IPS-18a (cell line): Measurements from ENCODE around the gene MRM2.

Experiments
- H3K27ac ChIP-seq: one replicate; pipeline ENCODE4 v1.5.1; 2013; ENCODE audit warnings: low read length
- H3K27me3 ChIP-seq: one replicate; pipeline ENCODE4 v1.6.1; 2013; ENCODE audit warnings: mild to moderate bottlenecking, low read length; ENCODE audit not compliant: control insufficient read depth, insufficient read depth
- H3K36me3 ChIP-seq: one replicate; pipeline ENCODE4 v1.6.1; 2013; ENCODE audit warnings: low read depth, low read length; ENCODE audit not compliant: control insufficient read depth
- H3K4me1 ChIP-seq: one replicate; pipeline ENCODE4 v1.6.1; 2013; ENCODE audit warnings: low read depth, low read length; ENCODE audit not compliant: control insufficient read depth
- H3K4me3 ChIP-seq: one replicate; pipeline ENCODE4 v1.5.1; 2013; ENCODE audit warnings: low read length
- H3K9ac ChIP-seq: one replicate; pipeline ENCODE4 v1.6.1; 2013; ENCODE audit warnings: mild to moderate bottlenecking, low read length, moderate library complexity
- H3K9me3 ChIP-seq: one replicate; pipeline ENCODE4 v1.6.1; 2013; ENCODE audit warnings: low read depth, low read length; ENCODE audit not compliant: control insufficient read depth

Gene MRM2

DNA sequence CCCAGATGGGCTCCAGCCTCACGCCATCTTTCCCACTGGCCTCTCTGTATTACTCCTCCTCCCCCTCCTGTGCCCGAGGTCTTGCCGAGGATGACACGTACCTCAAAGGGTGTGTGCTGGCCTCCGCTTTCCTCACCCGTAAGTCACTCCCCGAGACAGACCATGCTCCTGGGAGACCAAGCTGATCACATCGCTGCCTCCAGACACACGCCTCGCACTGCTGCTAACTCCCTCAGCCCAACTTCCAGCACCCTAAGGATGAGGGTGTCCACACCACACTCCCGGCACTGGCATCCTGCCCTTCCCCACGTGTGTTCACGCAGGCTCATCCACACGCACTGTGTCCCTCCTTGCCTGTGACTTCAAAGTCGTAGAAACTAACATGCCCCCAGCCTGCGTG, 33.3 kb downstream of the MRM2 start:
- Histone ChIP-seq H3K27me3 (no peaks in the 10 kb centered on the region), H3K4me1 (no peaks in the 10 kb centered on the region), H3K27ac (no peak overlapping the region), H3K4me3 (no peak overlapping the region), H3K9me3 (no peaks in the 10 kb centered on the region), H3K36me3 (peaks cover 52% of the 10 kb centered on the region), H3K9ac (no peak overlapping the region)

DNA sequence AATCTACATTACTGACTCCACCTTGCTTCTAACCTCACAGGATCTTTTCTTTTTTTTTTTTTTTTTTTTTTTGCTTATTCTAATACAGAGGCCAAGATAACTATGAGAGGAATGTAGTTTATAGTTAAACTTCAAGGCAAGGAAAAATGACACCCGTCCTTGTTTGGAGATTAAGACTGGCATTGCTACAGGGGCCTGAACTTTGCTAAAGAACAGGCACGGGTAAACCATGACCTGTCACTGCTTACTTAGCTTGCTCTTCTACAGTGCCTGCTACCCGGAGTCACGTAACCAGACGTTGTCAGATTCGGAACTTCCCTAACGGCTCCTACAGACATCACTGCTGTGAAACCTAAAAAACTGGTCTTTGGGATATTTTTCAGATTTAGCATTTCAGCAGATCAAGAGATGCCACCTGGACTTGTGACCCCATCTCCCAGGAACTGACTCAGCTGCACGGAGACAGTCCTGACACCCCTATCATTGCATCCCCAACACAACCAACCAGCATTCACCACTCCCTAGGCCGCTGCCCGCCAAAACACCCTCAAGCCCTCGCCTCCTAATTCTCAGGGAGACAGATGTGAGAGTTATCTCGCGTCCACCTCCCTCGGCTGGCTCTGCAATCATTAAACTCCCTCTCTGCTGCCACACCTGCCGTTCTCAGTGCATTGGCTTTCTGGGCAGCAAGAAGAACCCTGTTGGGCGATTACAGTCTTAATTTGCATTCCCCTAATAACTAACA, 36.8 kb downstream of the MRM2 start:
- no peak overlapping the region for H3K27ac ChIP-seq
- H3K9me3 ChIP-seq: no peaks in the 10 kb centered on the region
- no peak overlapping the region for H3K9ac ChIP-seq
- no peaks in the 10 kb centered on the region for H3K27me3 ChIP-seq
- no peaks in the 10 kb centered on the region for H3K4me1 ChIP-seq
- H3K4me3 ChIP-seq: no peak overlapping the region
- H3K36me3 ChIP-seq: peaks cover 28% of the 10 kb centered on the region

DNA sequence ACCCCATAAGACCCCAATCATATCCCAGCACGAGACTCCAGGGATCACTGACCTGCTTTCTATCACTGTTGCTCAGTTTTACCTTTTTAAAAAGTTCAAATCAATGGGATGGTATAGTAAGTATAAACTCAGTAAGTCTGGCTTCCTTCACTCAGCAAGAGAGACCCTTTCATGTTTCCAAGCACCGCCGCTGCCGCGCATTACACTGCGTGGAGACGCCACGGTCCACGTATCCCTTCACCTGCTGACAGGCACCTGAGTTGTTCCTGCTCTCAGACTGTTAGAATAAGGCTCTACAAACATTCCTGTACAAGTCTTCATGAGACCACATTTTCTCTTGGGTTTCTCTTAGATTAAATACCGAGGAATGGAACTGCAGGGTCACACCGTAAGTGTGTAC, 37.6 kb downstream of the MRM2 start:
- Histone ChIP-seq H3K27ac (no peak overlapping the region), H3K27me3 (no peaks in the 10 kb centered on the region), H3K4me1 (no peaks in the 10 kb centered on the region), H3K9ac (no peak overlapping the region), H3K36me3 (peaks cover 28% of the 10 kb centered on the region), H3K9me3 (no peaks in the 10 kb centered on the region), H3K4me3 (no peak overlapping the region)

DNA sequence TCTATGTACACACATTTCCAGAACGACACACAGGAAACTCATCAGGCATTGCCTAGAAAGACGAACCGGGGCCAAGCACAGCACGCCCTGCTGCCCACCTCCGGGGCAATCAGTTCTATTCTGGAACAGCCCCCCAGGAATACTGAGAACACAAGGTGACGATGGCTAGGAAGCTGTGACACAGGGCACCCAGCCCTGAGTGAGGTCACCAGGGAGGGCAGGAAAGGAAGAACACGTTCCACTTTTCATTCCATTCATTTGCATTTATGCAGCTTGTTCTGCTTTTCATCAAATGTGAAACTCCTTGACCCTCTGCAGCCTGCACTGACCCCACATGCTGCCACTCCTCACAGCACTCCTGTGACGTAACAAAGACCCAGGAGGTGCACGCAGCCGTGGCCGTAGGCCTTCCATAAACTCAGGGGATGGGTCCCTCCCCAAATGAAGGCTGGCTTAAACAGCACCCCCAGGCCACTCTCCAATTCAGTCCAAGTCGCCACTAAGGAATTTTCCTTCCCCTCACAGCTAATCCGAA, 38.2 kb downstream of the MRM2 start:
- peaks cover 33% of the 10 kb centered on the region for H3K36me3 ChIP-seq
- no peak overlapping the region for H3K4me3 ChIP-seq
- no peak overlapping the region for H3K27ac ChIP-seq
- no peak overlapping the region for H3K9ac ChIP-seq
- no peaks in the 10 kb centered on the region for H3K4me1 ChIP-seq
- H3K27me3 ChIP-seq: no peaks in the 10 kb centered on the region
- H3K9me3 ChIP-seq: no peaks in the 10 kb centered on the region

DNA sequence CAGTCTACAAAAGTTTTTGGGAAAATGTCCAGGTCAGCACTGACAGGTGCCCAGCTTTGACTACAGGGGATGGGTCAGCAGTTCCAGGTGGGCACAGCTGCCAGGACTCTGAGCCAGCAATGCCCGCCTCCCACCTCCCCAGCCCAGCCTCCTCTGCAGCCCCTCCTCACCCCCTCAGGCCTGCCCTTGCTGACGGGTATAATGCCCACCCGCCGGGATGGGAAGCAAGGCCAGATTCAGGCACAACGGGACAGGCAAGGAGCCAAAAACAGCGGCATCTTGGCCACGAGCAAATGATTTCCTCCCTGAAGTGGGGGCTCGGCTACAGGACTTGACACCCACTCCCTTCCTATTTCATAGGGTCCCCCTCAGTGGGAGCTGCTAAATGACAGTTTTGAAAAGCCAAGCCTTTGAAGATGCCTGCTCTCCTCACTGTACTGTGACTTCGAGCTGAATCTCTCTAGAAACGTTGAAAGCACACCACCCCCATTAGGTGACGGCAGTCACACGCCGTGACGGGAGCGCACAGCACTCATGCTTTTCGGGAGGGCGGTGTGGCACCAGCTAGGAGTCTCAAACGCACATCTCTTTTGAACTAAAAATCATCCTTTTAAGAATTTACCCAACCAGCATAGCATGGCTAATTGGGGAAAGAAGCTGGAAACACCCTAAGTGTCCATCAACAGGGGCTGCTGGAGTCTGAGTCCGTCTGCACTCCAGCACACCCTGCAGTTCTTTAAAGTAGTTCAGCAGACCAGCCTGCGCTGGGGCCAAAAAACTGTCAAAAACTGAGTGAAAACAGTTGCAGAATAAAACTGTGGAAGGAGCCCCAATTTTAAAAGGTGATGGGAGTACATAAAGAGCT, 38.9 kb downstream of the MRM2 start:
- no peaks in the 10 kb centered on the region for H3K4me1 ChIP-seq
- H3K27ac ChIP-seq: no peak overlapping the region
- H3K36me3 ChIP-seq: peaks cover 31% of the 10 kb centered on the region
- no peaks in the 10 kb centered on the region for H3K27me3 ChIP-seq
- H3K4me3 ChIP-seq: no peak overlapping the region
- no peak overlapping the region for H3K9ac ChIP-seq
- no peaks in the 10 kb centered on the region for H3K9me3 ChIP-seq

DNA sequence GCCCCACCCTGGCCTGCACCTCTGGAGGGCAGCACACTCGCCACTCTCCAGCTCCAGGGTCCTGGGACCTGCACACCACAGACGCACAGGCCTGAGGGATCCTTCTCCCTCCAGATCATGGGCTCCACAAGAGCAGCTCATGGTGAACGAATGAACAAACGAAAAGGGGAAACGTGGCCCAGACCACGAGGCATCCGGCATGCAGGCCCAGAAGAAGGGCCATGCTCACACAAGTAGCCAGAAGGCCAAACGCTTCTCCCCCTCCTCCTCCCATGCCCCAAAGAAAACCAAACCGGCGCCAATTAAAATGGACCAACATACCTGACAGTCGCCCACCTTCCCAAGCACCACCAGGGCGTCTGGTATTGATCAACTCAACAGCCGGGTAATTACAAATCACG, 39.6 kb downstream of the MRM2 start:
- H3K4me1 ChIP-seq: no peaks in the 10 kb centered on the region
- no peak overlapping the region for H3K4me3 ChIP-seq
- no peaks in the 10 kb centered on the region for H3K9me3 ChIP-seq
- no peak overlapping the region for H3K27ac ChIP-seq
- H3K27me3 ChIP-seq: no peaks in the 10 kb centered on the region
- peaks cover 24% of the 10 kb centered on the region for H3K36me3 ChIP-seq
- H3K9ac ChIP-seq: no peak overlapping the region

DNA sequence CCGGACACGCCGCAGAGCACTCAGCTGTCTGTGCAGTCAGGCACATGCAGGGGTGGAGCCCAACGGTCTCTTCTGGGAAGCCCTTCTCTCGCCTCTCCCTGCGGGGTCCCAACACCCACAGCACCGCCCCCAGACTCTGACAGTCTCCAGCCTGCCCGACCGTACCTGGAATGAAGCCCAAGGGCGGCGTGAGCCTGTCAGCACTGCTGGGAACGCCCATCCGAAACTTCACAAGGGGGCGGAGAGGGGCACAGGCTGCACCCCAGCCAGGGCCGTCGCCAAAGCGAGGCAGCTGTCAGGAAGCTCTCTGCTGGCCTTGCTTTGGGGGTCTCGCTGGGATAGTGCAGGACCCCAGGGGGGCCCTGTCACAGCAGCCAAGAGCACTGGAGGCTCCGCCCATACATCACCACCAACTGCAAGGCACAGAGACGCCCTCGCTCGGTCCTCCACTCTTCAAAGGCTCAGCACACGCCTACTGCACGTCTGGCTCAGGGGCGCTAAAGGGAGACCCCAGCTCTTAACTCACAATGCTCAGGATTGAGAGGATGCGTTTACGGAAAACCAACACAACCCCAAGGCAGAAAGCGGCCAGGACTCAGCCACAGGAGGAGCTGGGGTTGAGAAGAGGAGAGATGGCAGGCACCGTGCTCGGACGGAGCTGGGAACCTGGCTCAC, 40.2 kb downstream of the MRM2 start:
- Histone ChIP-seq H3K9ac (no peak overlapping the region), H3K36me3 (peaks cover 19% of the 10 kb centered on the region), H3K4me3 (no peak overlapping the region), H3K9me3 (no peaks in the 10 kb centered on the region), H3K27ac (no peak overlapping the region), H3K4me1 (no peaks in the 10 kb centered on the region), H3K27me3 (no peaks in the 10 kb centered on the region)

DNA sequence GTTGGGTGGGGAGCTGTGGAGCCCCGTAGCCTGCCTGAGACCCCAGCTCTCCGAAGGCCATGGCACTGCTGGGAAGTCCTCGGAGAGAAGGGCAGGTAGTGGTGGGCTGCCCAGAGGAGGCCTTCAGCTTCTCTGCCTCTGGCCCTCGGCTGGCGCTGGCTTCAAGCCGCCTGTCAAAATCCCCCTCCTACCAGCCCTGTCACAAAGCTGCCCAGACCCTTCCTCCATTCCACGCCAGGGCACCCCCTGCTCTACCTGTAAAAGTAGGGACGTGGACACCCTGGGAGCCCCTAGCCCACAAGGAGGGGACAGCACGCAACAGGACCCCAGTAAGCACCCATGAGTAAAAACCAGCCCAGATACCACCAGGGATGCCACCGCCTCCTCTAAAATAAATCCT, 40.9 kb downstream of the MRM2 start:
- no peaks in the 10 kb centered on the region for H3K4me1 ChIP-seq
- no peak overlapping the region for H3K9ac ChIP-seq
- H3K27me3 ChIP-seq: no peaks in the 10 kb centered on the region
- H3K9me3 ChIP-seq: no peaks in the 10 kb centered on the region
- peaks cover 16% of the 10 kb centered on the region for H3K36me3 ChIP-seq
- no peak overlapping the region for H3K4me3 ChIP-seq
- H3K27ac ChIP-seq: no peak overlapping the region

DNA sequence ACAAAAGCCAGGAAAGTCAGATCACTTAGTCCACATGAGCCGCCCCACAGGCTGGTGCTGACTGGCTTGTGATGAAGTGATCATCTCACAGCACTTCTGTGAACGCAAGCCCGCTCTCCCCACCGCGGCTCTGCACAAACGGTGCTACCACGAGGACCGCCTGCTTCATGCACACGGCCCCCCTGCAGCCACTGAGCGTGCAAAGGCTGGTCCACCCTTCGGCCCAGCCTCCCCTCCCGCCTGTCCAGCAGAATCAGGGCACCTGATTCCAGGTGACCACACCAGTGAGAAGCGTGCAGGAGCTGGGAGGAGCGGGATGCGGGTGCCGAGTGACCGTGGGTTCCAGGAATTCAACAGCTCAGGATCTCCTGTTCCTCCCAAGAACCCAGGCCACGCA, 41.4 kb downstream of the MRM2 start:
- Histone ChIP-seq H3K4me3 (no peak overlapping the region), H3K4me1 (no peaks in the 10 kb centered on the region), H3K27ac (no peak overlapping the region), H3K9ac (no peak overlapping the region), H3K36me3 (peaks cover 16% of the 10 kb centered on the region), H3K27me3 (no peaks in the 10 kb centered on the region), H3K9me3 (no peaks in the 10 kb centered on the region)

DNA sequence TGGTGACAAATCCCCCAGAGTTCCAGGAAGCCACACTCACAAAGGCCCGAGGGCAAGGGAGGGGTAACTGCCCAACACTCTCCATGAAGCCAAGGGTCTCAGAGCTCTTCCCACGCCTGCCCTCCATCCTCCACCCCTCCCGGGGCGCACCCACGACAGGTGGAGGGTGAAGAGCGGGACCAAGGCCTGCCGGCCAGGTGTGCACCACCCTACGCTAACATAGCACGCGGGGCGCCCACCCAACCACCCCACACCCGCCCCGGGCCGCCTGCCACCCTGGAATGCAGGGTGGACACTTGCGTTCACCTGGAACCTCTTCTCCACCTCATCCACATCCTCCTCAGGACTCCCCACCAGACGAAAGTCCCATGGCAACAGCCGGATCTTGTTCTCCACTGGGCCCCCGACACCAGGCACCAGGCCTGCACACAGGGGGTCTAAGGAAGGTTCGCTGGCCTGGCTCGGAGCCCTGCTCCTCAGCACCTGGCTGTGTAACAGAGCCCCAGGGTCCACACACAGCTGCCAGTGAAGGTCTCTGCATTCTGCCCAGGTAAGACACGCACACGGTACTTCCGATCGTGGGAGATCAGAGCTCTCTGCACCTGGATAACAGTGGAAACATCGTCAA, 41.9 kb downstream of the MRM2 start:
- H3K4me1 ChIP-seq: no peaks in the 10 kb centered on the region
- H3K36me3 ChIP-seq: peaks cover 16% of the 10 kb centered on the region
- H3K9ac ChIP-seq: no peak overlapping the region
- peaks cover 3% of the 10 kb centered on the region for H3K9me3 ChIP-seq
- no peak overlapping the region for H3K4me3 ChIP-seq
- no peak overlapping the region for H3K27ac ChIP-seq
- no peaks in the 10 kb centered on the region for H3K27me3 ChIP-seq

DNA sequence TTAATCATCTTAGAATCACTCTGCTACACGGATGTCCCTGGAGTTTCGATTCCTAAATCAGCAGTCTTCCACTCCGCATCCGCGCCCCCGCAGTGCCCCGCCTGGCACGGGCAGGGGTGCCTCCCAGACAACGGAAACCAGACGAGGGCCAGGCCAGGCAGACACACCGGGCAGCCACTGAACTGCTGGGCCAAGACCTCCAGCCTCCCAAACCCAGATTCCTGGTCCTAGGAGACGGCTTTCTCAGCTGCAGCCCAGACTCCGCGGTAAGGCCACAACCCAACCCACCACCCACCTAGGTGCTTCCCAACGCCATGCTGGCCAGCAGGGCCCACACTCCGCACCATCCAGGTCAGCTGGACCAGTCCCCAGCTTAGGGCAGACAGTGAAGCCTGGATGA, 42.5 kb downstream of the MRM2 start:
- Histone ChIP-seq H3K9me3 (peaks cover 4% of the 10 kb centered on the region), H3K9ac (no peak overlapping the region), H3K4me3 (no peak overlapping the region), H3K27ac (no peak overlapping the region), H3K36me3 (peaks cover 13% of the 10 kb centered on the region), H3K4me1 (no peaks in the 10 kb centered on the region), H3K27me3 (no peaks in the 10 kb centered on the region)
